ENCODE data around the gene KLHL29. TPM values are rescaled to one million over a fixed set of nuclear protein-coding genes. Genes with fewer than 3 reads are reported as not detected.

KLHL29 gene
- total RNA-seq, 1 donor from 2014 or later, result 17.5 TPM

DNA sequence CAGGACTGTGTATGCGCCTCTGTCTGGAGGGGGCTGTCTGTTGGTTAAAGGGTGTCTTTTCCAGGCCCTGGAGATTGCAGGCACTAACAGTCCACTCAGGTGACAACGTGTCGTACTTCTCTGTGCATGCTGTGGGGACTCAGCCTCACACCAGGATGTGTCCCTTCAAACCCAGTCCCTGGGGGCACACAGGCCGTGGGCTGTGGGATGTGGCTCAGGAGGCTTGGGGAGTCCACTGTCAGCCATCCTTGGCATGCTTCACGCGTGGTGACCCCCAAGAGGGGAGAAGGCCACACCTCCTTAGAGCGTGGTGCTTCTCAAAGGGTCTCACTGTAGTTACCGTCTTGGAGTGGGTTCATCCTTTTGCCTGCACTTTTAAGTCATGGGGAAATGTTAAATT is 127.8 kb downstream of the KLHL29 start:
- H3K27ac Mint-ChIP-seq (ENCODE audit: unreplicated experiment), result no peak overlapping the region
- H3K4me1 Mint-ChIP-seq (ENCODE audit: unreplicated experiment), result peaks cover 6% of the 10 kb centered on the region
- no peak for DNase-seq (ENCODE audit: low spot score)
- no peaks in the 10 kb centered on the region for H3K9me3 Mint-ChIP-seq (ENCODE audit: unreplicated experiment)
- TF ChIP-seq, protein P1, sequence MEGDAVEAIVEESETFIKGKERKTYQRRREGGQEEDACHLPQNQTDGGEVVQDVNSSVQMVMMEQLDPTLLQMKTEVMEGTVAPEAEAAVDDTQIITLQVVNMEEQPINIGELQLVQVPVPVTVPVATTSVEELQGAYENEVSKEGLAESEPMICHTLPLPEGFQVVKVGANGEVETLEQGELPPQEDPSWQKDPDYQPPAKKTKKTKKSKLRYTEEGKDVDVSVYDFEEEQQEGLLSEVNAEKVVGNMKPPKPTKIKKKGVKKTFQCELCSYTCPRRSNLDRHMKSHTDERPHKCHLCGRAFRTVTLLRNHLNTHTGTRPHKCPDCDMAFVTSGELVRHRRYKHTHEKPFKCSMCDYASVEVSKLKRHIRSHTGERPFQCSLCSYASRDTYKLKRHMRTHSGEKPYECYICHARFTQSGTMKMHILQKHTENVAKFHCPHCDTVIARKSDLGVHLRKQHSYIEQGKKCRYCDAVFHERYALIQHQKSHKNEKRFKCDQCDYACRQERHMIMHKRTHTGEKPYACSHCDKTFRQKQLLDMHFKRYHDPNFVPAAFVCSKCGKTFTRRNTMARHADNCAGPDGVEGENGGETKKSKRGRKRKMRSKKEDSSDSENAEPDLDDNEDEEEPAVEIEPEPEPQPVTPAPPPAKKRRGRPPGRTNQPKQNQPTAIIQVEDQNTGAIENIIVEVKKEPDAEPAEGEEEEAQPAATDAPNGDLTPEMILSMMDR (IDR thresholded peaks at IDR 0.05; ENCODE audit: unreplicated experiment), result no peak
- H3K4me3 Mint-ChIP-seq (ENCODE audit: unreplicated experiment), result no peak overlapping the region
- peaks cover 4% of the 10 kb centered on the region for H3K27me3 Mint-ChIP-seq (ENCODE audit: unreplicated experiment)
- H3K36me3 Mint-ChIP-seq (ENCODE audit: low read depth, unreplicated experiment), result no peaks in the 10 kb centered on the region

DNA sequence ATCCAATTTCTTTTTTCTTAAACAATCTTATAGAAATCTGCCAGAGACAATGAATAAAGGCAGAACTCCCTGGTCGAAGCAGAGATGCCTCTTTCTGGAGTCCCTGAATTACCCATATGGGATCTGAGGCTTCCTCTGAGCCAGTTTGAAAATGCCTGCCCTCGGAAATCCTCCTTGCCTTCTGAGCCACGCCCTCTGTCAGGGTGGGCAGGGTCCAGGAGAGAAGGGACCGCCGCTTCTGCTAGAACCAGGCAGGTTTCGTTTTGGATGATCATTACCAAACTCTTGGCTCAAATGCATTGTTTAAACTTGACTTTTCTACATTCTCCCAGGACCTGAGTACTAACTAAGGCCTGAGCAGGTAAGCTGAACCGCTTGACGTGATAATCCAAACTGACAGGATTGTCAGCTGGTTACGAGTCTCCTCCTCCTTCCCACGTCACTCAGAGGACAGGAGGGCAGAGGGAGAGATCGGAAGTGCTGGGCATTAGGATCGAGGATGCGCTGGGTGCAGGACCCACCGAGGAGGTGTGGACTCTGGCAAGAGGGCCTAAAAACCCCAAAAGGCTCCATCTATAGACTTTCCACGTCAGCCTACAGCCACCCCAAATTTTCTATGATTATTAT is 128.4 kb downstream of the KLHL29 start:
- Mint-ChIP-seq H3K4me3 (ENCODE audit: unreplicated experiment) (no peak overlapping the region), H3K27me3 (ENCODE audit: unreplicated experiment) (peaks cover 4% of the 10 kb centered on the region), H3K27ac (ENCODE audit: unreplicated experiment) (no peak overlapping the region), H3K9me3 (ENCODE audit: unreplicated experiment) (no peaks in the 10 kb centered on the region), H3K4me1 (ENCODE audit: unreplicated experiment) (peaks cover 6% of the 10 kb centered on the region), H3K36me3 (ENCODE audit: low read depth, unreplicated experiment) (no peaks in the 10 kb centered on the region)
- TF ChIP-seq, protein P1 (IDR thresholded peaks at IDR 0.05; ENCODE audit: unreplicated experiment), result no peak
- no peak for DNase-seq (ENCODE audit: low spot score)

DNA sequence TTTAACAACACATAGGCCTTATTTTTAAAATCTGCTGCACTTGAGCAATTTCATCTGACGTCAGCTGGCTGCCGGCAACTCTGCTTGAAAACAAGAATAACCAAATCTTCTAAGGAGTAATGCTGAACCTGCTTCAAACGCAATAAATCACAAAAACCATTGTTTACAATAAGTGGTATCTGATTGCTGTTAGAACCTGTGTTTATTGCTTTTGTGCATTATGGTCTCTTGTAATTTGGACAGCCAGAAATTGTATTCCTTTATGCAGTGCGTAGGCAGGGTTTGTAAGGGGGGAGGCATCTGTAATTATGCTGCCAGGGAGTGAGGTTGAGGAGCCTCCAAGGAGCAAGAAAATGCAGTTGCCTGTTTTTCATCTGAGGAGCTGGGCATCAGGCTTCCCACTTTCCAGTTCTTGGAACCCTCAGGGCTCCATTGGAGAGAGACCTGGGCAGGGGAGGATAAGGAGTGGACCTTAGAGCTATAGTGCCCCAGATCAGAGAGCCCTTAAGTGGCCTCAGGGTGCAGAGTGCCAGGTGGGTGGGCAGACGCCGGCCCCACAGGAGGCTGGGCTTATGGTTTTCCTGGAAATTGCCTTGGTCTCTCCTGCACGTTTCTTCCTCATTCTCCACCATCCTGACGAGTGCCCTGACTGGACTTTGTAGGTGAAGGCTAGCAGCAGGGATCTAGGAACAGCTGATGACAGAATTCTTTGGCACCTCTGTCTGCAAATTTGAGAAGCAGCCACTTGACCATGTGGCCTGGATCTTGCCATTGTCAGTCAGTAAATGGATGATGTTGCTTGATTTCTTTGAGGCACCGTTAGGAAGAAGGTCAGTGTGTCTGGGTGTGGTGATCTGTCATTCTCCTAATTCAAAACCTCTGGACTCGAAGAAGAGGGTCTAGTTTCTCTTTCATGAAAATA is 129.2 kb downstream of the KLHL29 start:
- H3K27ac Mint-ChIP-seq (ENCODE audit: unreplicated experiment), result no peak overlapping the region
- TF ChIP-seq, protein P1 (IDR thresholded peaks at IDR 0.05; ENCODE audit: unreplicated experiment), result no peak
- no peaks in the 10 kb centered on the region for H3K9me3 Mint-ChIP-seq (ENCODE audit: unreplicated experiment)
- H3K36me3 Mint-ChIP-seq (ENCODE audit: low read depth, unreplicated experiment), result no peaks in the 10 kb centered on the region
- peaks cover 4% of the 10 kb centered on the region for H3K27me3 Mint-ChIP-seq (ENCODE audit: unreplicated experiment)
- DNase-seq (ENCODE audit: low spot score), result no peak
- no peak overlapping the region for H3K4me3 Mint-ChIP-seq (ENCODE audit: unreplicated experiment)
- peaks cover 6% of the 10 kb centered on the region for H3K4me1 Mint-ChIP-seq (ENCODE audit: unreplicated experiment)

DNA sequence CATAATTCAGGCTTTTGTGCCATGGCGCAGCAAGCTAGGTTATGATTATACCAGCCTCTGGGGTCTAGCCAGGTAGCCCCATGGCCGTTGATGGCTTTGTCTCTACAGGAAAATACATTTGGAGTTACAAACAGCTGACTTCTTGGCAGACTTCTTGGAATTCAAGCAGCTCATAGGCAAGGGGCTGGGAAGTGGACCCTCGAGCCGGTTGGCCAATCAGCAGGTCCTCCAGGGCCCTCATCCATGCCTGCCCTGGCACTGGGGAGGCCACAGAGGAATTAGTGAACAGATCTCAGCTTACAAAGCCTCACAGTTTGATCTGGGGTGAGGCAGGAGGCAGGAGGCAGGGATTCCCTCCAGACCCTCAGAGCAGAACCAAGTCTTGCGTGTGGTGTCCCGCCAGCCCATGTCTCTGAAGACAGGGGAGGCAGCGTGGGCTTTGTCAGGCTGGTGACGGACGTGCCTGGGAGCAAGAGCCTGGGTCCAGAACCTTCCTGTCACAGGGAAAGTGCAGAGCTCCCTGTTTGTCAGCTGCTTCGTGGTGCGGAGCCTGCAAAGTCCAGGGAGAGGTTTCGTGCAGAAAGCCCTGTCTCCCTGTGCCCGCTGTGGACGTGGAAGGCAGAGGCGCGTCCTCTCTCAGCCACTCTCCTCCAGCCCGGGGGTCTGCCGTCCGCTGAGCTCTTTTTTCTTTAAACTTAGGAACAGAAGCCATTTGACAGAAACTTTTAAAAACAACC is 131.7 kb downstream of the KLHL29 start:
- Mint-ChIP-seq H3K36me3 (ENCODE audit: low read depth, unreplicated experiment) (no peaks in the 10 kb centered on the region), H3K9me3 (ENCODE audit: unreplicated experiment) (no peaks in the 10 kb centered on the region), H3K27ac (ENCODE audit: unreplicated experiment) (no peak overlapping the region), H3K4me3 (ENCODE audit: unreplicated experiment) (no peak overlapping the region), H3K4me1 (ENCODE audit: unreplicated experiment) (peaks cover 6% of the 10 kb centered on the region), H3K27me3 (ENCODE audit: unreplicated experiment) (peaks cover 9% of the 10 kb centered on the region)
- TF ChIP-seq, protein P1 (IDR thresholded peaks at IDR 0.05; ENCODE audit: unreplicated experiment), result no peak
- no peak for DNase-seq (ENCODE audit: low spot score)

Measured in endothelial cell (in vitro differentiated cells).